HepG2 (cell line): ENCODE measurements around the gene BTNL3.
"Not testable (repeated sequence)": the region's sequence is repeated elsewhere in the genome, so short reads cannot be mapped to it uniquely, and the experiment has no call there.

Source experiments
- CENPX ChIP-seq: sonication (generic); formaldehyde crosslinking; IDR thresholded peaks from 2 replicates; pipeline ENCODE4 v1.9.0; 2021; ENCODE audit warnings: mild to moderate bottlenecking, missing genetic modification reagents, moderate library complexity
- DNMT1 ChIP-seq: sonication (generic); formaldehyde crosslinking; IDR thresholded peaks from 2 replicates; pipeline ENCODE4 v1.5.1; 2020; ENCODE audit warnings: mild to moderate bottlenecking, missing genetic modification reagents
- EHMT2 ChIP-seq: fragments of 200-600 bp; sonication (generic); IDR thresholded peaks from 2 replicates; pipeline ENCODE4 v1.7.0; 2017; ENCODE audit warnings: antibody characterized with exemption, low read depth, low read length, borderline replicate concordance
- HDAC6 ChIP-seq: fragments of 200-600 bp; sonication (generic); IDR thresholded peaks from 2 replicates; pipeline ENCODE4 v1.7.0; 2017; ENCODE audit warnings: mild to moderate bottlenecking, antibody characterized with exemption, low read length, low read depth
- HMGXB4 ChIP-seq, 2 experiments: sonication (generic) in 1 of 2; formaldehyde crosslinking in 1 of 2; IDR thresholded peaks; 2 replicates each; pipeline versions ENCODE4 v1.4.0 to v1.6.1; 2018 to 2020; ENCODE audit warnings: missing genetic modification reagents in 2 of 2, borderline replicate concordance in 1 of 2, low read depth in 1 of 2, mild to moderate bottlenecking in 1 of 2, missing biosample characterization in 1 of 2
- KDM3A ChIP-seq: IDR thresholded peaks from 2 replicates; pipeline ENCODE4 v1.6.1; 2018; ENCODE audit warnings: low read depth, missing compliant biosample characterization
- MBNL3 ChIP-seq: fragments of 250-450 bp; sonication (Bioruptor Pico); conservative IDR thresholded peaks from 2 replicates; pipeline ENCODE4 v1.8.0; 2022; ENCODE audit warnings: mild to moderate bottlenecking, inconsistent platforms
- TBL1XR1 ChIP-seq: fragments of 150-350 bp; IDR thresholded peaks from 2 replicates; pipeline ENCODE4 v1.6.1; 2014; ENCODE audit warnings: borderline replicate concordance, low read length; ENCODE audit not compliant: partially characterized antibody
- ZNF235 ChIP-seq: sonication (generic); formaldehyde crosslinking; IDR thresholded peaks from 2 replicates; pipeline ENCODE4 v1.8.1; 2023; ENCODE audit warnings: mild to moderate bottlenecking, missing genetic modification reagents, borderline replicate concordance
- ZNF547 ChIP-seq: sonication (generic); formaldehyde crosslinking; IDR thresholded peaks from 2 replicates; pipeline ENCODE4 v1.5.1; 2020; ENCODE audit warnings: mild to moderate bottlenecking, missing genetic modification reagents
- TF ChIP-seq, protein P1 (sequence below): sonication (generic); formaldehyde crosslinking; IDR thresholded peaks from 2 replicates; pipeline ENCODE4 v1.8.0; 2022; ENCODE audit warnings: mild to moderate bottlenecking, missing genetic modification reagents, borderline replicate concordance

GRCh38 chr5:181014654-181015053, 26.0 kb downstream of the BTNL3 start:
- not testable (repeated sequence) for TF ChIP-seq KDM3A (CRISPR knock-in tag); ZNF235; HDAC6; MBNL3 (CRISPR knock-in tag); EHMT2; HMGXB4 (CRISPR knock-in tag; IDR thresholded peaks at IDR 0.05; ENCODE audit: borderline replicate concordance in 1 of 2, low read depth in 1 of 2); DNMT1 (CRISPR knock-in tag); ZNF547 (CRISPR knock-in tag); CENPX (CRISPR knock-in tag); TBL1XR1
- TF ChIP-seq, protein P1, sequence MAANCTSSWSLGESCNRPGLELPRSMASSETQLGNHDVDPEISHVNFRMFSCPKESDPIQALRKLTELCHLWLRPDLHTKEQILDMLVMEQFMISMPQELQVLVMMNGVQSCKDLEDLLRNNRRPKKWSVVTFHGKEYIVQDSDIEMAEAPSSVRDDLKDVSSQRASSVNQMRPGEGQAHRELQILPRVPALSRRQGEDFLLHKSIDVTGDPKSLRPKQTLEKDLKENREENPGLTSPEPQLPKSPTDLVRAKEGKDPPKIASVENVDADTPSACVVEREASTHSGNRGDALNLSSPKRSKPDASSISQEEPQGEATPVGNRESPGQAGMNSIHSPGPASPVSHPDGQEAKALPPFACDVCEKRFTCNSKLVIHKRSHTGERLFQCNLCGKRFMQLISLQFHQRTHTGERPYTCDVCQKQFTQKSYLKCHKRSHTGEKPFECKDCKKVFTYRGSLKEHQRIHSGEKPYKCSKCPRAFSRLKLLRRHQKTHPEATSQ (CRISPR knock-in tag): not testable (repeated sequence)
